HEK293T (cell line): ENCODE measurements around the gene ZNF774.

ENCODE experiments used
- ARNT ChIP-seq: fragments of 450-650 bp; IDR thresholded peaks from 2 replicates; pipeline ENCODE4 v1.6.1; 2017; ENCODE audit warnings: mild to moderate bottlenecking
- FOXA1 ChIP-seq: fragments of 450-650 bp; IDR thresholded peaks from 2 replicates; pipeline ENCODE4 v1.6.1; 2016; ENCODE audit warnings: mild to moderate bottlenecking
- FOXM1 ChIP-seq: fragments of 450-650 bp; IDR thresholded peaks from 2 replicates; pipeline ENCODE4 v1.6.1; 2017; ENCODE audit warnings: mild to moderate bottlenecking, borderline replicate concordance
- SP1 ChIP-seq: fragments of 450-650 bp; IDR thresholded peaks from 2 replicates; pipeline ENCODE4 v1.6.1; 2017
- SUZ12 ChIP-seq: fragments of 450-650 bp; IDR thresholded peaks from 2 replicates; pipeline ENCODE4 v1.6.1; 2016; ENCODE audit warnings: mild to moderate bottlenecking
- TARDBP ChIP-seq: fragments of 450-650 bp; IDR thresholded peaks from 2 replicates; pipeline ENCODE4 v1.6.1; 2016
- TF ChIP-seq, protein P1 (sequence below): fragments of 450-650 bp; IDR thresholded peaks from 2 replicates; pipeline ENCODE4 v1.6.1; 2016

DNA sequence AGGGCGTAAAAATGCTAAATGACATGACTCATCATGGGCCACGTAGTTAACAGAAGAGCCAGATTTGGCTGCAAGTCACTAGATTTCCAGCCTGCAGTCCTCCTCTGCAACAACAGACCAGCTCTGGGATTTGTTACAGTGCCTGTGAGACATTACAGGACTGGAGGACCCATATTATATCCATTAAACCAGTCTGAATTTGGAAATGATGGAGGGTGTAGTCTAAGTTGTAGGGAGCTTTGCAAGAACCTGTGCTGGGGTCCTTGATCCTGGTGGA is 10.8 kb downstream of the ZNF774 start:
- TF ChIP-seq, protein P1, sequence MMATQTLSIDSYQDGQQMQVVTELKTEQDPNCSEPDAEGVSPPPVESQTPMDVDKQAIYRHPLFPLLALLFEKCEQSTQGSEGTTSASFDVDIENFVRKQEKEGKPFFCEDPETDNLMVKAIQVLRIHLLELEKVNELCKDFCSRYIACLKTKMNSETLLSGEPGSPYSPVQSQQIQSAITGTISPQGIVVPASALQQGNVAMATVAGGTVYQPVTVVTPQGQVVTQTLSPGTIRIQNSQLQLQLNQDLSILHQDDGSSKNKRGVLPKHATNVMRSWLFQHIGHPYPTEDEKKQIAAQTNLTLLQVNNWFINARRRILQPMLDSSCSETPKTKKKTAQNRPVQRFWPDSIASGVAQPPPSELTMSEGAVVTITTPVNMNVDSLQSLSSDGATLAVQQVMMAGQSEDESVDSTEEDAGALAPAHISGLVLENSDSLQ = no peak
- TF ChIP-seq FOXM1 = no peak
- no peak for TF ChIP-seq SP1
- no peak for TF ChIP-seq TARDBP
- TF ChIP-seq SUZ12 = no peak
- TF ChIP-seq ARNT = no peak
- TF ChIP-seq FOXA1 = no peak
